Fibroblast of skin of right biceps (primary cell): ENCODE results near the gene SHROOM2.
"Not testable (repeated sequence)": the region's sequence is repeated elsewhere in the genome, so short reads cannot be mapped to it uniquely, and the experiment has no call there.

Source experiments
- DNase-seq: peaks from one replicate; pipeline ENCODE4 v3.0.0-alpha.2; 2013

SHROOM2 gene, protein sequence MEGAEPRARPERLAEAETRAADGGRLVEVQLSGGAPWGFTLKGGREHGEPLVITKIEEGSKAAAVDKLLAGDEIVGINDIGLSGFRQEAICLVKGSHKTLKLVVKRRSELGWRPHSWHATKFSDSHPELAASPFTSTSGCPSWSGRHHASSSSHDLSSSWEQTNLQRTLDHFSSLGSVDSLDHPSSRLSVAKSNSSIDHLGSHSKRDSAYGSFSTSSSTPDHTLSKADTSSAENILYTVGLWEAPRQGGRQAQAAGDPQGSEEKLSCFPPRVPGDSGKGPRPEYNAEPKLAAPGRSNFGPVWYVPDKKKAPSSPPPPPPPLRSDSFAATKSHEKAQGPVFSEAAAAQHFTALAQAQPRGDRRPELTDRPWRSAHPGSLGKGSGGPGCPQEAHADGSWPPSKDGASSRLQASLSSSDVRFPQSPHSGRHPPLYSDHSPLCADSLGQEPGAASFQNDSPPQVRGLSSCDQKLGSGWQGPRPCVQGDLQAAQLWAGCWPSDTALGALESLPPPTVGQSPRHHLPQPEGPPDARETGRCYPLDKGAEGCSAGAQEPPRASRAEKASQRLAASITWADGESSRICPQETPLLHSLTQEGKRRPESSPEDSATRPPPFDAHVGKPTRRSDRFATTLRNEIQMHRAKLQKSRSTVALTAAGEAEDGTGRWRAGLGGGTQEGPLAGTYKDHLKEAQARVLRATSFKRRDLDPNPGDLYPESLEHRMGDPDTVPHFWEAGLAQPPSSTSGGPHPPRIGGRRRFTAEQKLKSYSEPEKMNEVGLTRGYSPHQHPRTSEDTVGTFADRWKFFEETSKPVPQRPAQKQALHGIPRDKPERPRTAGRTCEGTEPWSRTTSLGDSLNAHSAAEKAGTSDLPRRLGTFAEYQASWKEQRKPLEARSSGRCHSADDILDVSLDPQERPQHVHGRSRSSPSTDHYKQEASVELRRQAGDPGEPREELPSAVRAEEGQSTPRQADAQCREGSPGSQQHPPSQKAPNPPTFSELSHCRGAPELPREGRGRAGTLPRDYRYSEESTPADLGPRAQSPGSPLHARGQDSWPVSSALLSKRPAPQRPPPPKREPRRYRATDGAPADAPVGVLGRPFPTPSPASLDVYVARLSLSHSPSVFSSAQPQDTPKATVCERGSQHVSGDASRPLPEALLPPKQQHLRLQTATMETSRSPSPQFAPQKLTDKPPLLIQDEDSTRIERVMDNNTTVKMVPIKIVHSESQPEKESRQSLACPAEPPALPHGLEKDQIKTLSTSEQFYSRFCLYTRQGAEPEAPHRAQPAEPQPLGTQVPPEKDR (N-terminal part only)

DNA sequence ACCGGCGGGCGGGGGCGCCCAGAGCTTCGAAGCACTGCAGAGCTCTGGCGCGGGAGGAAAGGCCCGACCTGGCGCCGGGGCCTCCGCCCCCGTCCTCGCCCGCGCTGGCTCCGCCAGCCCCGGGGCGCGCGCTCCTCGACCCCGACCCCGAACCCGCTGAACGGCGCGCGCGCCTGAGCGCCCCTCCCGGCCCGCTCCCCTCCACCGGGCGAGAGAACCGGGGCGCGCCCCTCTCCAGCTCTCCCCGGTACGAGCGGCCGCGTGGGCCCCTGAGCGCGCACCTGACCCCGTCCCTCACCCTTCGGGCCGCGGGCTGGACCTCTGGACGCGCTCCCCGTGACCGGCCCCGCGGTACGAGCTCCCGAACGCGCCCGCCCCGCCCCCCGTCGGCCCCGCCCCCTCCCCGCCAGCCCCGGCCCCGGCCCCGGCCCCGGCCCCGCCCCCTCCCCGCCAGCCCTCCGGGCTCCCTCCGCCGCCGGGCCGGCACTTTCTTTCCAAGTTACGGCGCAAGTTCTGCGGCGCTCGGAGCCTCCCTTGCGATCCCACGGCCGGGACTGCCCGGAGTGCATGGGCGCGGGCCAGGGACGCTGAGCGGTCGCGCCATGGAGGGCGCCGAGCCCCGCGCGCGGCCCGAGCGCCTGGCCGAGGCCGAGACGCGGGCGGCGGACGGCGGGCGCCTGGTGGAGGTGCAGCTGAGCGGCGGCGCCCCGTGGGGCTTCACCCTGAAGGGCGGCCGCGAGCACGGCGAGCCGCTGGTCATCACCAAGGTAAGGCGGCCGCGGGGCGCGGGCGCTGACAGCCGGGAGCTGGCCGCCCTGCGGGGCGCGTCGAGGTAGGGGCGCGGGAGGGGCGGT lies at the start of gene SHROOM2:
TSS of gene SHROOM2 (plus strand) at position 486 of the 854 bp plus-strand sequence. CDS start at position 603, 117 bp downstream.
- no peak for DNase-seq

DNA sequence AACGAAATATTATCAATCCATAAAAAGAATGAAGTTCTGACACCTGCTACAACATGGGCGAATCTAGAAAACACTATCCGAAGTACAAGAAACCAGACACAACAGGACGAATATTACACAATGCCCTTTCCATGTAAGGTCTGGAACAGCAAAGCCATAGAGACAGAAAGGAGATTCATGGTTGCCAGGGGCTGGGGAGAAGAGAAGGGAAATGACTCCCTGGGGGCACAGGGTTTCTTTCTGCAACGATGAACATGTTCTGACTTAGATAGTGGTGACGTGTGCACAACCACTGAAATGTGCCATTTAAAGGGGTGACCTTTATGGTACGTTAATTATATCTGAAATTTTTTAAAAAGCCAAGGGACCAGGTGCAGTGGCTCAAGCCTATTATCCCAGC lies 48.9 kb upstream of the SHROOM2 start:
- no peak for DNase-seq

DNA sequence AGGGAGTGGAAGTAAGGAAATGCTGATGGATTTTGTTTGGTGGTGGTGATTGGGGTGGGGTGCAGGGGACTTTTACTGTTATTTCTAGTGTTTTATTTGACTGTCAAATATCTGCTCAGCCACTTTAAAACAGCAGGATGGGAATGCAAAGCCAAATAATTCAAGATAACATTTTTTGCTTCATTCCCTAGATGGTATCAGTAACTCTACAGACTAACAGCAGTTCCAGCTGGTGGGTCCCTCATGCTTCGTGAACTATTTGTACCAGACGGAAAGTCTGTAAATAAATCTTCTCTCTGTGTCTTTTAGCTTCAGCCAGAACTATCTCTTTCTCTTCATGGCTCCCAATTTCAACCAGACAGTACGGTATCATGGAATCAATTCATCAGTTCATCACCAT lies 48.1 kb upstream of the SHROOM2 start:
- DNase-seq = no peak

DNA sequence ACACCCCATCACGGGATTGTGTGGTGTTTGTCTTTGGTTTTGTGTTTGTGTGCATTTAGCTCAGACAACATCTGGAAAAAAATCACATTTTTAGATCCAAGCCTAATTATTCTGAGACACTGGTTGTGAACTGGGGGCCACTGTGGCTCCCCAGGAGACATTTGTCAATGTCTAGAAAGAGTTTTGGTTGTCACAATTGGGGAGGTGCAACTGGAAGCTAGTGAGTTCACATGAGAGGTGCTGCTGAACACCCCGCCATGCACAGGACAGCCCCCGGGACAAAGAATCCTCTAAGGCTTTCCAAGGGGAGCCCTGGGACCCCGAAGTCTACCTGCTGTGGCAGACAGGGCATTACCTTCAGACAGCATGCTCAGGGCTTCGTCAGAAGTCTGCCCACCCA lies 47.1 kb upstream of the SHROOM2 start:
- no peak for DNase-seq

DNA sequence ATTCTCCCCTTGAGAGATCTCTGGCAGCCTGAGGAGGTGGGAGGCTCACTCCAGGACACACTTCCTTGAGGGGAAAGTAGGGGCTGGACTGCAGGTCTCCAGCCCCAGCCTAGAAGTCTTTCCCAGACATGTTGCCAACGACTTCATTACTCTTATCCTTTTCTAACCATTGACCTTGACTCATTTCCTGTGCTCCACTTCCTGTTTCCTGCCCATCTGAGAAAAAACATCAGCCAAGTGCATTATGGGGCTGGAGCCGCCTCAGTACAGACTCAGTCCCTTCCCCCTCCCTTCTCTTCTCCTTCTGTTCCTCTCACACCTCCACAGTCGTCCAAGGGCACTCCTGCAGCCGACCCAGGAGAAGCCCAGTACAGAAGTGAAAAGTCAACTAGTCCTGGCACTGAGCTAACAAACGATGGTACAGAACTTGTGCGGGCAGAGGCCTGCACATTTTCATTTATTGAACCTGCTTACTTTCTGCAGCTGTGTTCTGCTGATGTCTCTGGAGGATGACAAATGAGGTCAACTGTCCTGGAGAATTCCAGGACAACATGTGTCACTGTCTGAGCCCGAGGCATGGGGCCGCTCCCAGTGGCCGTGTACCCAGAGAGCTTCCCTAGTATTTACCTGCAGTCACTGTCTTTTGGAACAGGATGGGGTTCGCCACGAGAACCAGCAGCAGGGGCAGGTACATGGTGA lies 40.7 kb upstream of the SHROOM2 start:
- DNase-seq = peak; percentile 34

DNA sequence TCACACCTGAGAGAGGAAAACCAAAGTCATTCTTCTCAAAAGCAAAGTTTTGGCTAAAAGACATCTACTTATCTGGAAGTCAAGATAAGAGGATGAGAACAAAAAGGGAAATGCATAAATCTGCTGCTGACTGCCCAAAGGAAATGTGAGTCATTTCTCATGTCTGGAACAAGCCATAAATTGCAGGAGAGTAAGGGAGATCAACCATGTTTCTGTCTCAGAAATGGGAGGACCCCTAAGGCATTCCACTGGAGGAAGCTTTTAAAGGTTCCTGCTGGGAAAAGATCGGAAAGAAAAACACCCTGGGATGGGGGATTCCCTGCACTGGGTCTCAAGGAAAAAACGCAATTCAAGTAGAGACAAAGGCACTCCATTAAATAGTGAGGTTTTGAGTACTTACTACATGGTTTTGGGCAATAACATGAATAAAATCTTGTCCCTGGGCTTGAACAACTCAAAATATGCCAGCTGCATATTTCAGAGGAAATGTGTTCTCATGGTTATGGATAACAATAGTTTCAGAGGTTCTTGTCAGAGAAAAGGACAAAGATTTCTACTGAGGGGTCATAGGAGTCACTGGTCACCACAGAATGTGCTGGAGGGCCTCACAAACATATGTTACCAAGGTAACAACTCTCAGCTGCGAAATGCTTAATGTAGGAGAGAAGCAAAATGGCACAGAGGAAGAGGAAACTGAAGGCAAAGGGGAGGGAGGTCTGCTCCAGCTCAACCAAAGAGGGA lies 39.9 kb upstream of the SHROOM2 start:
- DNase-seq = peak; percentile 62

DNA sequence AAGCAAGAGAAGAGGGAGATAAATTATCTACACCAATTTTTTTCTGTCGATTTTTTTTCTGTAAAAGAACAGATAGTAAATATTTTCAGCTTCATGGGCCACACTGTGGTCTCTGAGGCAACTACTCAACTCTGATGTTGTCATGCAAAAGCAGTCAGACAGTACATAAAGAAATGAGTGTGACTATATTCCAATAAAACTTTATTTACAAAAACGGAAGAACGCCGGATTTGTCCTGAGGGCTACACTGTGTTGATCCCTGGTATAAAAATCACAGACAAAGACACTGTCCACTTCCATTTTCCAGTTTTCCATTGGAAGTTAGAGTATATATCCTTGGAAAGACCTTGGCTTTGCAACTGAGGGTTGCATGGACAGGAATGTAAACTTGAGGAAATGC lies 38.6 kb upstream of the SHROOM2 start:
- DNase-seq = no peak

DNA sequence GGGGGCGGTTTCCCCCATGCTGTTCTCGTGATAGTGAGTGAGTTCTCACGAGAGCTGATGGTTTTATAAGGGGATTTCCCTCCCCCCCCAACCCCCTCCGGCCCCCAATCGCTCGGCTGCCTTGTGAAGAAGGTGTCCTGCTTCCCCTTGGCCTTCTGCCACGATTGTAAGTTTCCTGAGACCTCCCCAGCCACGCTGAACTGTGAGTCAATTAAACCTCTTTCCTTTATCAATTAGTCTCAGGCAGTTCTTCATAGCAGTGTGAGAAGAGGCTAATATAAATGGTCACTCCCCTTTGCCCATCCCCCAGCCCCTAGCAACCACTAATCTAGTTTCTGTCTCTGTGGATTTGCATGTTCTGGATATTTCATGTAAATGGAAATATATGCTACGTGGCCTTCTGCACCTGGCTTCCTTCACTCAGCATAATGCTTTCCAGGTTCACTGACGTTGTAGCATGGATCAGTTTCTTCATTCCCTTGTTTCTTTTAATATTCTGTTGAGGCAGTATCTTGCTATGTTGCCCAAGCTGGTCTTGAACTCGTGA lies 37.0 kb upstream of the SHROOM2 start:
- no peak for DNase-seq

DNA sequence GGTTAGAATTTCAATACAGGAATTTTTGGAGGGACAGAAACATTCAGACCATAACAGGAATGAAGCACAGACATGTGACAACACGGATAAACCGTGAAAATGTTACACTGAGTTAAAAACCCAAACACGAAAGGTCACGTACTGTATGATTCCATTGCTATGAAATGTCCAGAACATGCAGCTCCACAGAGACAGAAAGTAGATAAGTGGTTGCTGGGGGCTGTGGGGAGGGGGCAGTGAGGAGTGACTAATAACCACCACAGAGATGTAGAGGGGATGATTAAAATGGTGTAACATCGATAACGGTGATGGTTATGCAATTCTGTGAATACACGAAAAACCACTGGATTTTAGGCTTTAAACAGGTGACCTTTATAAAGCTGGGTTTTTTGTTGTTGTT lies 28.9 kb upstream of the SHROOM2 start:
- DNase-seq = no peak

DNA sequence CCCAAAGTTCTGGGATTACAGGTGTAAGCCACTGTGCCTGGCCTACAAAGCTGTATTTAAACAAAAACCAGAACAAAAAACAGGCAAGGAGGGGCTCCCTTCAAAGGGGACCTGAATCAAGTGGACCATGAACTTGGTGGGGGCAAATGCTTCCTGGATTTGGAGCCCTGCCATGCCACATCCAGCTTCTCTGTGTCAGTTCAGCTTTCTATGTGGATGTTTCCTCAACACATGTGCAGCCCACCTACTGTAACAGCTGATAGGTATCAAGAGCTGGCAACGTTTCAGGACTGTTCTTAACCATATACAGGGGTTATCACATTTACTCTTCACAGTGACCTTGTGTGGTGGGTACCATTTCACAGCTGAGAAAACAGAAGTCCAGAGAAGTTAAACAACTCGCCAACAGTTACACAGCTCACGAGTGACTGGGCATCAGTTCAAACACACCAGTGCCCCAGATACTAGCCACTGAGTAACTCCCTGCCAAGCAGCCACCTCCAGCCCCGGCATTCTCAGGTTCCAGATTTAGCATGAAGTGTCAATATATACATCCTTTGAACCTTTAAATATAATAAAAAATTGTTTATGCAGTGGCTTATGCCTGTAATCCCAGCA lies 28.1 kb upstream of the SHROOM2 start:
- DNase-seq = no peak

DNA sequence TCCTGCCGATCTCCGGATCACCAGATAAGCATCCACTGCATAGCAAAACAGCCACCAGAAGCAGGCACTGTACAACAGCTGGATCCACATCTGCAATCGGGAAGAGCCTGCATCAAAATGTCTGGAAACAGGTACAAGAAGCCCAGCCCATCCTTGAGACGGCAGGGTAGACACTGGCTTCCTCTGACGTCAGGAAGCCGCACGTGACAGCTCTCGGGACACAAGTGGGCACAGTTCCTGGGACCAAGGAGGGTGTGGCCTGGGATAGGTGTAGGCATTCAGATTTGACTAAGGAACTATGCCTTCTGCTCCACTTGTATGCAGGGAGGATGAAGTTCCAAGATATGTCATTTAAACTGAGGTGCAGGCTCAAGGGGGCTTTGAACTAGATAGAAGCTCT lies 26.9 kb upstream of the SHROOM2 start:
- no peak for DNase-seq

DNA sequence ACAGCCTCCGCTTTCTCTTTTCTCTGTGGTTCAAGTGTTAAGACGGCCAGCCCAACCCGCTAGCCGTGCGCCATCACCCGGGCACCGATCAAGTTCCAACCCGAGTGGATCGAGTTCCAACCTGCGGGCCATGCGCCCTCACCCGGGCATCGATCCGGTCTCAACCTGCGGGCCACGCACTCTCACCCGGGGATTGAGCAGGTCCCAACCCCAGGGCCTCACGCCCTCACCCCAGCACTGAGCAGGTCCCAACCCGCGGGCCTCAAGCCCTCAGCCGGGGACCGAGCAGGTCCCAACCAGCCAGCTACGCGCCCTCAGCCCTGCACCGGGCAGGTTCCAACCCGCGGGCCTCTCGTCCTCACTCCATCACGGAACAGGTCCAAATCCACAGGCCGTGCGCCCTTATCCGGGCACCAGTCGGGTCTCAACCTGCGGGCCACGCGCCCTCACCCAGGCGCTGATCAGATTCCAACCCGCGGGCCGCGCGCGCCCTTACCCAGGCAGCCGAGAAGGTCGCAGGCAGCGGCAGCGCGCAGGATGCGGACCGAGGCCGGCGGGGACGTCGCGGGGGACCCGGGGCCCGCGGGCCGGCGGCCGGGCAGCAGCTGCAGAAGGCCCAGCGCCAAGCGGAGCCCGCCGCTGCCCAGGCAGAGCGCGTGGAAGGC lies 21.0 kb upstream of the SHROOM2 start:
- no peak for DNase-seq

DNA sequence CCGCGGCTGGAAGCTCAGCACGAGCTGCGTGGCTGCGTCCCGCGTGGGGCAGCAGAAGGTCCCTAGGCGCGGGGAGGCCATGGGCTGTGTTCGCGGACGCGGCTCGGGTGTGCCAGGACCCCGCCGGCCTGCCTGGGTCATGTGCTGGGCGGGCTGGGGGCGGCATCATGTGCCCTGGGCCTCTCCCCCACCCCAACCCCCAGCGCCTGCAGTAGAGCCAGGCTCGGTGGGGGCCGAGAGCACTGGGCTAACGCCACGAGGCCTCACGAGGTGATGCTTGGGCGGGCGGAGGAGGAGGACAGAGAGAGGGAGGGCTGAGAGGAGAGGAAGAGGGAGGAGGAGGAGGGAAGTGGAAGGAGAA lies 20.5 kb upstream of the SHROOM2 start, which contains the start of gene GPR143:
TSS of gene GPR143 (minus strand) at position 111 of the 361 bp plus-strand sequence. CDS start at position 81, 30 bp downstream.
- no peak for DNase-seq

DNA sequence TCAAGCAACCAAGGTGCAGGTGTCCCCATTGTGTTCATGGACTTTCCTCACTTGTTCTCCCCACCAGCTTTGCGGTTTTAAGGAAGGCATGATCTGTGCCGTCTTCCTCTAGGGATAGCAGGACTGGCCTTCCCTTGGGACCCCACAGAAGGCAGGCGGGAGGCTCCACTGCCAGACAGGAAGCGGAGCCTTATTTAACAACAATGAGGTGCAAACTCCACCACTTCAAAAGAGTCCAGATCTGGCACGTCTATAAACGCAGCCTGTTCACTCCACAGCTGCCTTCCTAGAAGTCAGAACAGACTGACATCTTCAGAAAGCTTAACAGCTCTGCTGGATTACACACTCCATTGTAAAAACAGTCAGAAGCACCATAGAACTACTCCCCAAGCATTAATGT lies 18.9 kb upstream of the SHROOM2 start:
- DNase-seq = no peak

DNA sequence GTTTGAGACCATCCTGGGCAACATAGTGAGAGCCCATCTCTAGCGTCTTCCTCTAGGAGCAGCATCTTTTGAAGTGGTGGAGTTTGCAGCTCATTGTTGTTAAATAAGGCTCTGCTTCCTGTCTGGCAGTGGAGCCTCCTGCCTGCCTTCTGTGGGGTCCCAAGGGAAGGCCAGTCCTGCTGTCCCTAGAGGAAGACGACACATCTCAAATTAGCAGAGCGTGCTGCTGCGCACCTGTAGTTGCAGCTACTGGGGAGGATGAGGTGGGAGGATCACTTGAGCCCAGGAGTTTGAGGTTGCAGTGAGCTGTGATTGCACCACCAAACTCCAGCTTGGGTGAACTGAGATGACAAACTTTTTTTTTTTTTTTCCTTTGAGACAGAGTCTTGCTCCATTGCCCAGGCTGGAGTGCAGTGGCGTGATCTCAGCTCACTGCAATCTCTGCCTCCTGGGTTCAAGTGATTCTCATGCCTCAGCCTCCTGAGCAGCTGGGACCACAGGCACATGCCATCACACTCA lies 17.8 kb upstream of the SHROOM2 start:
- DNase-seq = not testable (repeated sequence)

DNA sequence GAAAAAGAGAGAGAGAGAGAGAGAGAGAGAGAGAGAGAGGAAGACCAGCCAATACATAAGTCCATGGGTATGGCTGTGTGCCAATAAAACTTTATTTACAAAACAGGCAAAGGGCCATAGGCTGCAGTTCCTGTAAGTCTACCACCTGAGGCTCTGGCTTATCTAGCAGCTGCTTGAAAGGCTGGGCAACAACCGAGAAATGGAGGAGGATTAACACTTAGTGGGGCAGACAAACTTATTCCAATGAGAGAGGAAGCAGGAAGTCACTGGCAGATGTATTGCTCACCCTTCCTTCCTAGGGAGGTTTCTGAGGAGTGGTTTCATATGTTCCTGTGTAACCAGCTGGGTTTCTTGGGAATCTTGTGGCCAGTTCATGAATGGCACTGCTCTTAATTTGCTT lies 15.9 kb upstream of the SHROOM2 start:
- no peak for DNase-seq

DNA sequence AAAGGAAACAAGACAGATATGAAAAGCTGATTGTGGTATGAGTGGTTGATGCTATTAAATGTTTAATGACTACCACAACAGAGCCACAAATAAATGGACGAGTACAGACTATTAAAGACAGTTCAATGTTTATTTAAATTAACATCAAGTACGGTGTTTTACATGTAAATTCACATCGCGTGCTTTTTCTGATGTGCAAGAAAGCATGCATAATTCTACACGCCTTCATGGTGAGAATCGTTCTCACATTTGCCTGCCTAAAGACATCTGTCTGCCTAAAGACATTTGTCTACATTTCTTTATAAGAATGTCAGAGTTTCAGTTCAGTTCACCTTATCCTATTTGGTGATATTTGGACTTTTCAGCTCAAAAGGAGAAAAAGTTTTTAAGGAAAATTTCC lies 13.3 kb upstream of the SHROOM2 start:
- DNase-seq = no peak

DNA sequence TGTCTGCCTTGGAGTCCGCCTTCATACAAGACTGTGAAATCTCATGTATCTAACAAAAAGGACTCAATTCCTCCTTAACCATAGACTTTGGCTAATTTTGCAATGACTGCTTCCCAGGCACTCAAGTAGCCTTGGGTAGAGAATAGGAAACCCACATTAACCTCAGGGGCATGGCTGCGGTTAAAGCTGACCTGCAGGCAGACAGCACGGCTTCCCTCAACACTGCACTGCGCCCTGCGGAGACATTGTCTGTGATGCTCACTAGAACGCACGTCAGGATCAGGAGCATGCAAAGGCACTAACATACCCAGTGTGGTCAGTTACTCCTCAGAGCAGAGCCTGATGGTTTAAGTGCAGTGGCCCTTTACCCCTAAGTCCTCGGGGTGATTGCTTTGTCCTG lies 10.3 kb upstream of the SHROOM2 start:
- no peak for DNase-seq

DNA sequence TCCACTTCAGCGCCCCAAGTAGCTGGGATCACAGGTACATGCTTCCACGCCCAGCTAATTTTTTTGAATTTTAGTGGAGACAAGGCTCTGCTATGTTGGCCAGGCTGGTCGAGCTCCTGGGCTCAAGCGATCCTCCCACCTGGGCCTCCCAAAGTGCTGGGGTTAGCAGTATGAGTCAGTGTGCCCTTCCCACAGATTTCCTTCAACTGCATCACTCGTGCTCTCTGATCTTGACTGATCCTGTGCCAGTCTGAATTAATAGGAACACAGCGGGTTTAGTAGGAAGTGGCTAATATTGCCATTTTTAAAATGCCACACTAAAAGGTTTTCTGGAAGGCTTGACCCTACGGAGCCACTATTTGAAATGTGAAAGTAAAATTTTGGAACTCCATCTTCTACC lies 4.3 kb upstream of the SHROOM2 start:
- no peak for DNase-seq
